Lung (tissue), 12 donors: Measurements from ENCODE around the gene UTS2. TPM values are rescaled to one million over a fixed set of nuclear protein-coding genes. Genes with fewer than 3 reads are reported as not detected.

Experiments used
- ATAC-seq: fragments of 200-7000 bp; cut with Tn5 transposase; one replicate; pipeline ENCODE4 v1.9.1; 2020; ENCODE audit warnings: moderate number of reproducible peaks; ENCODE audit not compliant: insufficient read depth, low FRiP score
- DNase-seq, 3 donors: peaks; one replicate each; pipeline ENCODE4 v3.0.0-alpha.2; 2013 to 2017
- H3K27ac ChIP-seq, 2 donors: one replicate each; pipeline ENCODE4 v1.5.1; 2013; ENCODE audit warnings: mild to moderate bottlenecking in 2 of 2, moderate library complexity in 2 of 2, control low read depth in 1 of 2, inconsistent platforms in 1 of 2, low read depth in 1 of 2, low read length in 1 of 2
- H3K27me3 ChIP-seq, 3 donors: one replicate each; pipeline ENCODE4 v1.5.1; 2013; ENCODE audit warnings: low read length in 2 of 3; ENCODE audit not compliant: control insufficient read depth in 3 of 3, insufficient read depth in 3 of 3
- H3K36me3 ChIP-seq, 4 donors: one replicate each; pipeline ENCODE4 v1.5.1; 2013; ENCODE audit warnings: low read length in 4 of 4, mild to moderate bottlenecking in 1 of 4, moderate library complexity in 1 of 4; ENCODE audit not compliant: control insufficient read depth in 4 of 4, insufficient read depth in 4 of 4
- H3K4me1 ChIP-seq, 5 donors: one replicate each; pipeline ENCODE4 v1.5.1; 2013; ENCODE audit warnings: low read length in 5 of 5, mild to moderate bottlenecking in 2 of 5, moderate library complexity in 1 of 5; ENCODE audit not compliant: control insufficient read depth in 5 of 5, insufficient read depth in 5 of 5
- H3K4me3 ChIP-seq: one replicate; pipeline ENCODE4 v1.5.1; 2013; ENCODE audit warnings: mild to moderate bottlenecking, control low read depth, moderate library complexity
- H3K9ac ChIP-seq, 2 donors: one replicate each; pipeline ENCODE4 v1.5.1; 2013; ENCODE audit warnings: low read length in 2 of 2, control low read depth in 1 of 2; ENCODE audit not compliant: insufficient read depth in 1 of 2
- H3K9me3 ChIP-seq, 4 donors: one replicate each; pipeline ENCODE4 v1.5.1; 2013; ENCODE audit warnings: low read length in 3 of 4, mild to moderate bottlenecking in 1 of 4, moderate library complexity in 1 of 4; ENCODE audit not compliant: control insufficient read depth in 4 of 4, insufficient read depth in 3 of 4
- CTCF ChIP-seq: IDR thresholded peaks from 2 replicates; pipeline ENCODE4 v1.5.1; 2012; ENCODE audit warnings: mild to moderate bottlenecking; ENCODE audit errors: control extremely low read depth, extremely low read depth
- WGBS, 2 donors: extraction: QIAGEN DNeasy Blood & Tissue Kit; methylation state at CpG; one replicate each; pipeline ENCODE4 v1.1.7; 2013; 5-methylcytosine and 5-hydroxymethylcytosine counted together
- polyA plus RNA-seq, 2 donors: library from polyadenylated mRNA; stranded (reverse); fragments of 200-250 nt; gene quantifications; one replicate each; pipeline ENCODE4 v1.2.1, GENCODE V29; 2013
- total RNA-seq, 2 donors: library from RNA; depleted of rRNA in 1 of 2; stranded (reverse); fragments of >200 nt in 1 of 2; gene quantifications; one replicate each; pipeline ENCODE4 v1.2.1, GENCODE V29; 2014 to 2021
- donor health status: control.
- donor health status: control.
- donor health status: Bipolar disorder and iron deficiency.
- donor health status: healthy.
- donor health status: DM: yes; HTN: yes; CAD: no.

The UTS2 gene
- total and polyA plus RNA-seq, 4 donors = 0.82 to 1.8 TPM; not detected in 2

DNA sequence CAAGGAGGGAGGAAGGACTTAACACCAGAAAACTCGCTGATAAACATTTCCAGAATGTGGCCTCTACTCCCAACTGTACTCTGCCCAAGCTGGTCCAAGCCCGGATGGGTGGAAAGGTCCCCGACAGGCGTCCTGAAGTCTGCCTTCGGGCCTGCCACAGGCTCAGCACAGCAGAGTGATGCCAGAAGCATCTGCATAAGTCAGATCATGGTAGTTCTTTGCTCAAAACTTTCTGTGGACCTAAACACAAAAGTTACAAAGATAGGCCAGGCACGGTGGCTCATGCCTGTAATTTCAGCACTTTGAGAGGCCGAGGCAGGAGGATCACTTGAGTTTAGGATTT, 790 bp upstream of the UTS2 start:
- no peak for TF ChIP-seq CTCF
- peak in 1 of 3 donors; percentile 3 for DNase-seq
- H3K36me3 ChIP-seq = peaks cover 0 to 2% (median 0%) of the 10 kb centered on the region in 4 donors
- no peak overlapping the region for H3K4me3 ChIP-seq
- WGBS, 2 donors = 85 to 90% methylated on average over 7 of the region's 7 CpGs
- ATAC-seq = no peak
- H3K4me1 ChIP-seq = peaks cover 0 to 5% (median 0%) of the 10 kb centered on the region in 5 donors
- H3K9me3 ChIP-seq = no peaks in the 10 kb centered on the region
- H3K27ac ChIP-seq = no peak overlapping the region
- H3K9ac ChIP-seq = no peak overlapping the region
- no peaks in the 10 kb centered on the region for H3K27me3 ChIP-seq

- TF ChIP-seq CTCF = no peak
- peaks cover 0 to 2% (median 0%) of the 10 kb centered on the region in 4 donors for H3K36me3 ChIP-seq
- no peaks in the 10 kb centered on the region for H3K9me3 ChIP-seq
- H3K27ac ChIP-seq = no peak overlapping the region
- 92% methylated on average over 15 of the region's 15 CpGs for WGBS, 2 donors
- H3K9ac ChIP-seq = no peak overlapping the region
- H3K4me3 ChIP-seq = no peak overlapping the region
- peaks cover 0 to 5% (median 0%) of the 10 kb centered on the region in 5 donors for H3K4me1 ChIP-seq
- ATAC-seq = no peak
- DNase-seq = no peak
- H3K27me3 ChIP-seq = no peaks in the 10 kb centered on the region
Observed at GRCh38 chr1:7850786-7851185, 2.1 kb downstream of the UTS2 start.

- peaks cover 0 to 5% (median 0%) of the 10 kb centered on the region in 5 donors for H3K4me1 ChIP-seq
- no peaks in the 10 kb centered on the region for H3K27me3 ChIP-seq
- peaks cover 0 to 8% (median 4%) of the 10 kb centered on the region in 4 donors for H3K36me3 ChIP-seq
- no peak overlapping the region for H3K27ac ChIP-seq
- DNase-seq (no peak), ATAC-seq (no peak)
- H3K9ac ChIP-seq = no peak overlapping the region
- H3K4me3 ChIP-seq = no peak overlapping the region
- TF ChIP-seq CTCF = no peak
- H3K9me3 ChIP-seq = no peaks in the 10 kb centered on the region
- 66 to 73% methylated on average over 4 of the region's 4 CpGs for whole genome bisulfite sequencing, 2 donors
Observed at GRCh38 chr1:7847599-7847998, 5.3 kb downstream of the UTS2 start.

DNA sequence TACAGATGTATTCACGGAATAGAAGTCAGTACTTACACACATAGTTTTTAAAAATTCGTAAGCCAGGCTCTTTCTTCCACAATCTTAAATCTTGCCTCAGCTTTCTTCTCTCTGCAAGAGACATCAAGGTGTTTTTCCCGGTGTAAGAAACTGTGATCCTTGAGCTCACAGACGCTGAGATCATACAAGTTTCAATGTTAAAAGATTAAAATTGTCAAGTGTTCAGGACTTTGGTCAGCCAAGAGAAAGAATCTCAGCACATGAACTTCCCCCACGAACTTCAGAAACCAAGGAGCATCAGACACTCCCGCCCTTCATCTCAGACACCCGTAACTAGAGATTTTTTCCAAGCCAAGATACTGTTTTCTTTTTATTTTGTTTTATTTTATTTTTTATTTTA, 6.2 kb downstream of the UTS2 start:
- WGBS, 2 donors = 88 to 91% methylated on average over 7 of the region's 7 CpGs
- Histone ChIP-seq H3K4me1 (peaks cover 0 to 3% (median 0%) of the 10 kb centered on the region in 5 donors), H3K27ac (no peak overlapping the region), H3K36me3 (peaks cover 0 to 10% (median 6%) of the 10 kb centered on the region in 4 donors), H3K9ac (no peak overlapping the region), H3K27me3 (no peaks in the 10 kb centered on the region), H3K9me3 (no peaks in the 10 kb centered on the region), H3K4me3 (no peak overlapping the region)
- no peak for ATAC-seq
- TF ChIP-seq CTCF = no peak
- no peak for DNase-seq
